ENCODE results near the gene MT4. TPM values are rescaled to one million over a fixed set of nuclear protein-coding genes. Genes with fewer than 3 reads are reported as not detected.
A peak's percentile ranks its signal among the peaks of the same experiment; 100 is the strongest.

Gene MT4
- total and polyA plus RNA-seq, 2 experiments from 2014 or later = not detected

DNA sequence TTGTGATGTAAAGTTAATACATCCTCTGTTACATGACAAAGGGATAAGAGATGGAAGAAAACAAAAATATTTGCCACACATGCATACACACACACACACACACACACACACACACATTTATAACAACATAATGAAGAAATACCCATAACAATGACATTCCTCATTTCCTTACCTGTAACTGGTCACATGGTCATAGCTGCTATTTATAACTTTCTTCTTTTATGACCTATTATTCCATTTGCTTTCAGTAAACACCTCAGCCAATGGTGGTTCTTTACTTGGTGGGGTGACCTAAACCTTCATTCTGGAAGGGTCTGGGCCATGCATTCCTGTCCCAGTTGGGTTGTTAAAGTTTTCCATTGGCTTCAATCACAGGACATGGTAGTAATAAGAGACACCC, 48.8 kb downstream of the MT4 start:
- Histone ChIP-seq H3K9me3 (ENCODE audit: low read depth) (no peaks in the 10 kb centered on the region), H3K4me3 (no peak overlapping the region), H3K27ac (no peak overlapping the region), H3K4me1 (ENCODE audit: low read depth) (peaks cover 9% of the 10 kb centered on the region), H3K36me3 (no peaks in the 10 kb centered on the region), H3K27me3 (peaks cover 100% of the 10 kb centered on the region)
- TF ChIP-seq, protein P1, sequence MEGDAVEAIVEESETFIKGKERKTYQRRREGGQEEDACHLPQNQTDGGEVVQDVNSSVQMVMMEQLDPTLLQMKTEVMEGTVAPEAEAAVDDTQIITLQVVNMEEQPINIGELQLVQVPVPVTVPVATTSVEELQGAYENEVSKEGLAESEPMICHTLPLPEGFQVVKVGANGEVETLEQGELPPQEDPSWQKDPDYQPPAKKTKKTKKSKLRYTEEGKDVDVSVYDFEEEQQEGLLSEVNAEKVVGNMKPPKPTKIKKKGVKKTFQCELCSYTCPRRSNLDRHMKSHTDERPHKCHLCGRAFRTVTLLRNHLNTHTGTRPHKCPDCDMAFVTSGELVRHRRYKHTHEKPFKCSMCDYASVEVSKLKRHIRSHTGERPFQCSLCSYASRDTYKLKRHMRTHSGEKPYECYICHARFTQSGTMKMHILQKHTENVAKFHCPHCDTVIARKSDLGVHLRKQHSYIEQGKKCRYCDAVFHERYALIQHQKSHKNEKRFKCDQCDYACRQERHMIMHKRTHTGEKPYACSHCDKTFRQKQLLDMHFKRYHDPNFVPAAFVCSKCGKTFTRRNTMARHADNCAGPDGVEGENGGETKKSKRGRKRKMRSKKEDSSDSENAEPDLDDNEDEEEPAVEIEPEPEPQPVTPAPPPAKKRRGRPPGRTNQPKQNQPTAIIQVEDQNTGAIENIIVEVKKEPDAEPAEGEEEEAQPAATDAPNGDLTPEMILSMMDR (IDR thresholded peaks at IDR 0.05; ENCODE audit: low read depth, low read length) = no peak
- DNase-seq (ENCODE audit: low read depth in 1 of 2, low spot score in 1 of 2) = no peak

DNA sequence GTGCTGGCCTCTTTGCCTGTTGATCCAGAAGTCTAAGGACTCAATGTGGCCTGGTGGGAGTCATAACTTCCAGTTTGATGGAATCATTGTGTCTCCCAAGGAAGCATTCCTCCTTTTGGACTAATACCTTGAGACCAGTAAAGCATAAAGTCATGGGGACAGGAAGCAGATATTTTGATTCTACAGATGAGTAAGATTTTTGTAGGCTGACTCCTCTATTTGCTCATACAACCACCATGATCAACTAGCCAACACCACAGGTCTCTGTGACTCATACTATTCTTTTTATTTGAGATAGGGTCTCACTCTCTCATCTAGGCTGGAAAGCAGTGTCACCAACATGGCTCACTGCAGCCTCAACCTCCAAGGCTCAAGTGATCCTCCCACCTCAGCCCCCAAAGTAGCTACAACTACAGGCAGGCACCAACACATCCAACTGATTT, 49.7 kb downstream of the MT4 start:
- Histone ChIP-seq H3K36me3 (no peaks in the 10 kb centered on the region), H3K27ac (no peak overlapping the region), H3K27me3 (peaks cover 100% of the 10 kb centered on the region), H3K4me1 (ENCODE audit: low read depth) (peaks cover 5% of the 10 kb centered on the region), H3K9me3 (ENCODE audit: low read depth) (no peaks in the 10 kb centered on the region), H3K4me3 (no peak overlapping the region)
- DNase-seq (ENCODE audit: low read depth in 1 of 2, low spot score in 1 of 2) = no peak
- TF ChIP-seq, protein P1 (IDR thresholded peaks at IDR 0.05; ENCODE audit: low read depth, low read length) = no peak

DNA sequence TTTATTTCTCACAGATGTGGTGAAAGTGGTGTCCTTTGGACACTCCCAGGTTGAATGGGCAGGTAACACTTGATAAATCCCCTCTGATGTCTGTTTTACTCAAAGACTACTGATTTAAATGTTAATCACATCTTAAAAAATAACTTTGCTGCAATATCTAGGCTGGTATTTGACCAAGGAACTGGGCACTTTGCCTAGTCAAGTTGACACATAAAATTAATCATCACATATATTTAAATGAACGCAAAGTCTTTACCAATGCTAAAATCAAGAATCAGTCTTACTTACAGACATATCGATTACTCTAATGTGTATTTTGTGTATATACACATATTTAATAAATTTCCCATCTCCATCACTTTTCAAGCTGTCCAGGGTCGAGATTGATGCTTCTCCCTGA, 50.5 kb downstream of the MT4 start:
- TF ChIP-seq, protein P1 (IDR thresholded peaks at IDR 0.05; ENCODE audit: low read depth, low read length) = no peak
- H3K9me3 ChIP-seq (ENCODE audit: low read depth) = no peaks in the 10 kb centered on the region
- DNase-seq (ENCODE audit: low read depth in 1 of 2, low spot score in 1 of 2) = peak in 1 of 2 donors; percentile 31
- no peaks in the 10 kb centered on the region for H3K36me3 ChIP-seq
- peaks cover 100% of the 10 kb centered on the region for H3K27me3 ChIP-seq
- H3K4me1 ChIP-seq (ENCODE audit: low read depth) = no peaks in the 10 kb centered on the region
- H3K27ac ChIP-seq = no peak overlapping the region
- H3K4me3 ChIP-seq = no peak overlapping the region

DNA sequence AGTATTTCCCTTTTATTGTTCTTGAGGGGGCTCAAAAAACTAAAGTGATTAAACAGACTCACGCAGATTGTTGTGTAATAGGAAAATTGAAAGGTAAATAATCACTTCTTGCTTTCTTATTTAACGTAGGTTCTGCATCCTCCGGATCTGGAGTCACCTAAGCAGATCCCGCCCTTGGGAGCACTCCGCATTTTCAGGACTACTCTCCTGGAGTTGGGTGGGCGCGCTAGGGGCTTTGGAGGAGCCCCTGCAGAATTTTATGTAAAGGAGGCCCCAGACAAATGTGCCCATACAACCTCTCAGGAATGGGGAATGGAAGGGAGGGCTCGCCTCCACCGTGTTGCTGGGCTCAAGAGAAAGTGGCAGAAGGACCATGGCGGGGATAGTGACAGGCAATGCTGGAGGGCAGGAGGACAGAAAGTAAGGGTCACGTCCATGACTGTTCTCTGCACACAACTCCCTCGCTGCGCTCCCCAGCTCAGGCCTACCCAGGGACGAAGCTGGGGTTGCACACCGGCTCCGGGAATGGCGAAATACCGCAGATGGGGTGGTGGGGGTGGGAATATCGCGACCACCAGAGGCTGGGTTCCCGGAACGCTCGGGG, 51.8 kb downstream of the MT4 start:
- no peak overlapping the region for H3K27ac ChIP-seq
- no peaks in the 10 kb centered on the region for H3K36me3 ChIP-seq
- DNase-seq (ENCODE audit: low read depth in 1 of 2, low spot score in 1 of 2) = no peak
- TF ChIP-seq, protein P1 (IDR thresholded peaks at IDR 0.05; ENCODE audit: low read depth, low read length) = no peak
- H3K27me3 ChIP-seq = peaks cover 94% of the 10 kb centered on the region
- H3K4me3 ChIP-seq = no peak overlapping the region
- no peaks in the 10 kb centered on the region for H3K9me3 ChIP-seq (ENCODE audit: low read depth)
- H3K4me1 ChIP-seq (ENCODE audit: low read depth) = no peaks in the 10 kb centered on the region

DNA sequence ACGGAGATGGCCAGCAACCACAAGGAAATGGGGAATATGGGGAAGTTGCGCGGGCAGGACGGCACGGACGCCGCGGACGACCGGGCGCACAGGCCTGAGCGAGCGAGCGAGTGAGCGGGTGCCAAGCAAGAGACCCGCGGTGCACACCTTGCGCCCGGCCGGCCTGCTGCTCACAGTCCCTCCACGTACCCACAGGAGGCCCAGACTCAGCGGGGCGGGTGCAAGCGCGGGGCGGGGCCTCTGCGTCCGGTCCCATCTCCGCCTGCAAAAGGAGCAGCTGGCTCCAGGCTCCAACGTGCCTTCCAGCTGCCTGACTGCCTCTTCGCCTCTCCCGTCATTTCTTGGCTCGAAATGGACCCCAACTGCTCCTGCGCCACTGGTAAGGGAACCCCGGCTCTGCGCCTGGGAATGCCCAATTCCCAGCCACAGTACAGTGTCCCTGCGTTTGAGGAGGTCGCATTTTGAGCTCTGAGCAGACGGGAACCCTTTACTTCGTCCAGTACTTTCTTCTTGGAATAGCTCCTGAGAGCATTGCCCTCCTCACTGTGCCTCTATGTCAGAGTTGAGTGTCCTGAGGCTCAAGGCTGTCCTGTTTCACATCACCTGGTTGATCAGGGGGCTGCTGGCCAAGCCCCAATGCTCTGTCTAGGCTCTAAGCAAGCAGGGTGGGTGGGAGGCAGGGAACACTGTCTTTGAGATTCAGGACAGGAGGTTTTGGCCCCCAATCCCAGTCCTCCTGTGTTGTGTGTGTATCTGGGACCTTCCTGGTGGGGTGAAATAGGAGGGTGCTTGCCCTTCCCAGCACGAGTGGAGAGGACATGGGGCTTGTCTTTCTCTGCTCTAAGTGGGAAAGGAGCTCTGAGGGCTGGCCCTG, 52.6 kb downstream of the MT4 start:
- no peaks in the 10 kb centered on the region for H3K9me3 ChIP-seq (ENCODE audit: low read depth)
- no peak overlapping the region for H3K4me3 ChIP-seq
- peaks cover 87% of the 10 kb centered on the region for H3K27me3 ChIP-seq
- peak; percentile 23 to 82 for DNase-seq (ENCODE audit: low read depth in 1 of 2, low spot score in 1 of 2)
- TF ChIP-seq, protein P1 (IDR thresholded peaks at IDR 0.05; ENCODE audit: low read depth, low read length) = no peak
- no peak overlapping the region for H3K27ac ChIP-seq
- H3K36me3 ChIP-seq = no peaks in the 10 kb centered on the region
- no peaks in the 10 kb centered on the region for H3K4me1 ChIP-seq (ENCODE audit: low read depth)

All from cardiac muscle cell (in vitro differentiated cells and primary cell).